WTC11 (cell line): ENCODE measurements around the gene GPRIN3. TPM values are rescaled to one million over a fixed set of nuclear protein-coding genes. Genes with fewer than 3 reads are reported as not detected.

Experiments used
- ATAC-seq: fragments of 200-7000 bp; cut with Tn5 transposase; 2 replicates; pipeline ENCODE4 v1.10.0; 2021; ENCODE audit warnings: mild to moderate bottlenecking, moderate library complexity
- CTCF ChIA-PET: fragments of 300-600 bp; sonication (Branson Sonifier 250); formaldehyde crosslinking; loops from one replicate; lab custom pipeline; 2021; ENCODE audit warnings: antibody characterized with exemption; lab: Charles Lee
- POLR2A ChIA-PET: fragments of 350-600 bp; sonication (Branson Sonifier 250); formaldehyde crosslinking; loops from one replicate; lab custom pipeline; 2021; ENCODE audit warnings: antibody characterized with exemption; lab: Charles Lee
- DNase-seq: peaks from one replicate; pipeline ENCODE4 v3.0.0; 2021; ENCODE audit warnings: low spot score
- H3K27ac Mint-ChIP-seq: 2 replicates; pipeline ENCODE4 v1.8.0; 2021; ENCODE audit warnings: mixed read lengths
- H3K27me3 Mint-ChIP-seq: 2 replicates; pipeline ENCODE4 v1.8.0; 2021; ENCODE audit warnings: low read depth, mild to moderate bottlenecking, moderate library complexity, mixed read lengths
- H3K36me3 Mint-ChIP-seq: 2 replicates; pipeline ENCODE4 v1.8.0; 2021; ENCODE audit warnings: mixed read lengths
- H3K4me1 Mint-ChIP-seq: 2 replicates; pipeline ENCODE4 v1.8.0; 2022; ENCODE audit warnings: mixed read lengths
- H3K4me3 Mint-ChIP-seq: 2 replicates; pipeline ENCODE4 v1.8.0; 2021; ENCODE audit warnings: mild to moderate bottlenecking, moderate library complexity, mixed read lengths
- H3K9me3 Mint-ChIP-seq: 2 replicates; pipeline ENCODE4 v1.8.0; 2021; ENCODE audit warnings: mixed read lengths
- CREB1 ChIP-seq: sonication (generic); formaldehyde crosslinking; IDR thresholded peaks from 2 replicates; pipeline ENCODE4 v1.8.0; 2023; ENCODE audit warnings: mild to moderate bottlenecking, missing genetic modification reagents
- ELF4 ChIP-seq: sonication (generic); formaldehyde crosslinking; IDR thresholded peaks from 2 replicates; pipeline ENCODE4 v1.8.1; 2022; ENCODE audit warnings: low read depth, mild to moderate bottlenecking, moderate library complexity, missing genetic modification reagents
- ERG ChIP-seq: fragments of 250-450 bp; sonication (Bioruptor Pico); IDR thresholded peaks from 2 replicates; pipeline ENCODE4 v1.8.0; 2021; ENCODE audit warnings: mild to moderate bottlenecking
- FOXP4 ChIP-seq: sonication (generic); formaldehyde crosslinking; IDR thresholded peaks from 2 replicates; pipeline ENCODE4 v1.8.0; 2022; ENCODE audit warnings: mild to moderate bottlenecking, missing genetic modification reagents
- GABPB1 ChIP-seq: sonication (generic); formaldehyde crosslinking; IDR thresholded peaks from 2 replicates; pipeline ENCODE4 v1.8.1; 2023; ENCODE audit warnings: mild to moderate bottlenecking, missing genetic modification reagents
- JUN ChIP-seq: sonication (generic); formaldehyde crosslinking; IDR thresholded peaks from 2 replicates; pipeline ENCODE4 v1.8.0; 2023; ENCODE audit warnings: mild to moderate bottlenecking, missing genetic modification reagents
- MYBL2 ChIP-seq: sonication (generic); formaldehyde crosslinking; IDR thresholded peaks from 2 replicates; pipeline ENCODE4 v1.8.1; 2023; ENCODE audit warnings: mild to moderate bottlenecking, moderate library complexity, missing genetic modification reagents
- NFE2L1 ChIP-seq: sonication (generic); formaldehyde crosslinking; IDR thresholded peaks from 2 replicates; pipeline ENCODE4 v1.8.1; 2023; ENCODE audit warnings: missing genetic modification reagents
- NR3C1 ChIP-seq: sonication (generic); formaldehyde crosslinking; conservative IDR thresholded peaks from 2 replicates; pipeline ENCODE4 v1.8.1; 2023; ENCODE audit warnings: low read depth, mild to moderate bottlenecking, missing genetic modification reagents
- RORB ChIP-seq: fragments of 250-450 bp; sonication (Bioruptor Pico); IDR thresholded peaks from 2 replicates; pipeline ENCODE4 v1.9.0; 2021; ENCODE audit warnings: mild to moderate bottlenecking
- SP1 ChIP-seq: sonication (generic); formaldehyde crosslinking; conservative IDR thresholded peaks from 2 replicates; pipeline ENCODE4 v1.8.1; 2022; ENCODE audit warnings: missing genetic modification reagents
- STAT6 ChIP-seq: sonication (generic); formaldehyde crosslinking; conservative IDR thresholded peaks from 2 replicates; pipeline ENCODE4 v1.8.1; 2023; ENCODE audit warnings: mild to moderate bottlenecking, low read depth, missing genetic modification reagents, moderate library complexity
- ZNF263 ChIP-seq: sonication (generic); formaldehyde crosslinking; IDR thresholded peaks from 2 replicates; pipeline ENCODE4 v1.8.1; 2022; ENCODE audit warnings: low read depth, mild to moderate bottlenecking, moderate library complexity, missing genetic modification reagents
- ZNF416 ChIP-seq: fragments of 250-450 bp; sonication (Bioruptor Pico); IDR thresholded peaks from 2 replicates; pipeline ENCODE4 v1.9.0; 2021; ENCODE audit warnings: mild to moderate bottlenecking, inconsistent platforms
- total RNA-seq: library from RNA; stranded (reverse); gene quantifications from 3 replicates; pipeline ENCODE4 v1.2.3, GENCODE V29; 2021
- TF ChIP-seq, protein P1 (sequence below): fragments of 250-450 bp; sonication (Bioruptor Pico); IDR thresholded peaks from 2 replicates; pipeline ENCODE4 v1.9.0; 2021; ENCODE audit warnings: moderate library complexity, mild to moderate bottlenecking, inconsistent platforms, borderline replicate concordance
- TF ChIP-seq, protein P2 (sequence below): sonication (generic); formaldehyde crosslinking; IDR thresholded peaks from 2 replicates; pipeline ENCODE4 v1.8.1; 2022; ENCODE audit warnings: mild to moderate bottlenecking, missing genetic modification reagents, moderate library complexity, borderline replicate concordance

GPRIN3 gene
- total RNA-seq, 1 experiment from 2014 or later = 2.0 TPM

DNA sequence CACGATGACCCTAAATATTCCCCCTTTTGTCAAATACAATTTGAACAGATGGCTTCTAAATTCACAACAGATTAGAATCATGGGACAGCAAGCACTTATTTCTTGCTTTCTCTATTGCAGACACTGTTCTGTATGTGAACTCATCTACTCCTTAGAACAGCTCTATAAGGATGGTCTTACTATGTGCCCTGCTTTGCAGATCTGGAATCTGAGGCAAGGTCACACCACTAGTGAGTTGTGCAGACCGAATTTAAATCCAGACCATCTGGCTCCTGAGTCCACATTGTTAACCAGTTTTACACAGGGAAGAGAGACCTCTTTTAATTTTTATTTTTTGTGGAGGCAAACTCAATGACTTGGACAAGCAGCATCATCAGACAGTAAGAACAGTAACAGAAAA is 50.2 kb downstream of the GPRIN3 start:
- Mint-ChIP-seq H3K27me3 (no peaks in the 10 kb centered on the region), H3K9me3 (peaks cover 7% of the 10 kb centered on the region), H3K36me3 (no peaks in the 10 kb centered on the region), H3K4me1 (peaks cover 49% of the 10 kb centered on the region), H3K27ac (no peak overlapping the region), H3K4me3 (no peak overlapping the region)
- TF ChIP-seq, protein P1, sequence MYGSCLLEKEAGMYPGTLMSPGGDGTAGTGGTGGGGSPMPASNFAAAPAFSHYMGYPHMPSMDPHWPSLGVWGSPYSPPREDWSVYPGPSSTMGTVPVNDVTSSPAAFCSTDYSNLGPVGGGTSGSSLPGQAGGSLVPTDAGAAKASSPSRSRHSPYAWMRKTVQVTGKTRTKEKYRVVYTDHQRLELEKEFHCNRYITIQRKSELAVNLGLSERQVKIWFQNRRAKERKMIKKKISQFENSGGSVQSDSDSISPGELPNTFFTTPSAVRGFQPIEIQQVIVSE (CRISPR knock-in tag) = no peak
- TF ChIP-seq RORB (CRISPR knock-in tag) (no peak), MYBL2 (CRISPR knock-in tag) (no peak), STAT6 (CRISPR knock-in tag) (no peak), JUN (CRISPR knock-in tag) (no peak), ZNF263 (CRISPR knock-in tag) (no peak), SP1 (CRISPR knock-in tag) (no peak), ZNF416 (CRISPR knock-in tag) (no peak), NFE2L1 (CRISPR knock-in tag) (no peak), CREB1 (no peak), ELF4 (no peak), FOXP4 (CRISPR knock-in tag) (no peak)
- TF ChIP-seq, protein P2, sequence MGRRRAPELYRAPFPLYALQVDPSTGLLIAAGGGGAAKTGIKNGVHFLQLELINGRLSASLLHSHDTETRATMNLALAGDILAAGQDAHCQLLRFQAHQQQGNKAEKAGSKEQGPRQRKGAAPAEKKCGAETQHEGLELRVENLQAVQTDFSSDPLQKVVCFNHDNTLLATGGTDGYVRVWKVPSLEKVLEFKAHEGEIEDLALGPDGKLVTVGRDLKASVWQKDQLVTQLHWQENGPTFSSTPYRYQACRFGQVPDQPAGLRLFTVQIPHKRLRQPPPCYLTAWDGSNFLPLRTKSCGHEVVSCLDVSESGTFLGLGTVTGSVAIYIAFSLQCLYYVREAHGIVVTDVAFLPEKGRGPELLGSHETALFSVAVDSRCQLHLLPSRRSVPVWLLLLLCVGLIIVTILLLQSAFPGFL (CRISPR knock-in tag) = no peak
- ATAC-seq = no peak
- DNase-seq = no peak
- POLR2A ChIA-PET = no interaction called here
- CTCF ChIA-PET = interaction anchor here (1.5 kb wide), 1 partner anchor 161 kb away, joined by 3 read pairs; no protein-coding TSS in a partner anchor

GRCh38 chr4:89256203-89256800 is 51.3 kb downstream of the GPRIN3 start:
- ATAC-seq (no peak), DNase-seq (no peak)
- no peak overlapping the region for H3K4me3 Mint-ChIP-seq
- ChIA-PET CTCF (interaction anchor here (1.3 kb wide), 1 partner anchor 44 kb away, joined by 6 read pairs; no protein-coding TSS in a partner anchor), POLR2A (no interaction called here)
- peaks cover 7% of the 10 kb centered on the region for H3K9me3 Mint-ChIP-seq
- H3K27me3 Mint-ChIP-seq = no peaks in the 10 kb centered on the region
- H3K36me3 Mint-ChIP-seq = no peaks in the 10 kb centered on the region
- H3K4me1 Mint-ChIP-seq = peaks cover 48% of the 10 kb centered on the region
- no peak overlapping the region for H3K27ac Mint-ChIP-seq
- no peak for TF ChIP-seq ERG (CRISPR knock-in tag)
- TF ChIP-seq NR3C1 (CRISPR knock-in tag) = no peak
- TF ChIP-seq GABPB1 (CRISPR knock-in tag) = no peak
